ENCODE results near the gene CATSPERZ. TPM values are rescaled to one million over a fixed set of nuclear protein-coding genes. Genes with fewer than 3 reads are reported as not detected.

The CATSPERZ gene
- total and polyA plus RNA-seq, 9 of the 15 experiments (the other 6 are each of a cell fraction or from before 2014, with no cell fraction given), result 0.86 to 8.5 (median 3.5) TPM

GRCh38 chr11:64304316-64305072, 4.3 kb downstream of the CATSPERZ start (continued):
- TF ChIP-seq MXD1 (CRISPR knock-in tag; IDR thresholded peaks at IDR 0.05; ENCODE audit: borderline replicate concordance, poor library complexity, severe bottlenecking) (no peak), SMAD2 (IDR thresholded peaks at IDR 0.05; ENCODE audit: low read depth, low read length) (no peak), ZNF79 (CRISPR knock-in tag; IDR thresholded peaks at IDR 0.05; ENCODE audit: low read depth) (no peak), CHCHD3 (CRISPR knock-in tag; IDR thresholded peaks at IDR 0.05) (no peak; the same call in 1 of the 2 replicates), DIDO1 (tag; IDR thresholded peaks at IDR 0.05; ENCODE audit: low read depth) (no peak), ZFP36 (IDR thresholded peaks at IDR 0.05; ENCODE audit: low read depth, low read length, partially characterized antibody) (no peak), GATAD2B (IDR thresholded peaks at IDR 0.05; ENCODE audit: borderline replicate concordance) (peak; percentile 44; the same call in 1 of the 2 replicates), ZNF830 (CRISPR knock-in tag; IDR thresholded peaks at IDR 0.05) (no peak), TAF15 (IDR thresholded peaks at IDR 0.05; ENCODE audit: low read depth, low read length) (no peak), ID3 (CRISPR knock-in tag; IDR thresholded peaks at IDR 0.05) (no peak), ID3 (tag; IDR thresholded peaks at IDR 0.05) (peak; percentile 89), ZFX (CRISPR knock-in tag; IDR thresholded peaks at IDR 0.05) (peak; percentile 73), POLR2B (IDR thresholded peaks at IDR 0.05; ENCODE audit: low read depth, partially characterized antibody) (peak; percentile 55), CBFB (CRISPR knock-in tag; IDR thresholded peaks at IDR 0.05) (peak; percentile 83), TFE3 (CRISPR knock-in tag; IDR thresholded peaks at IDR 0.05) (peak; percentile 32), ATF4 (CRISPR knock-in tag; IDR thresholded peaks at IDR 0.05) (no peak), FOSL1 (tag; conservative IDR thresholded peaks at IDR 0.05) (peak; percentile 74), TRIM25 (IDR thresholded peaks at IDR 0.05; ENCODE audit: borderline replicate concordance) (no peak), ZNF740 (CRISPR knock-in tag; IDR thresholded peaks at IDR 0.05) (no peak), ZNF740 (tag; IDR thresholded peaks at IDR 0.05) (no peak), RFX1 (IDR thresholded peaks at IDR 0.05) (no peak), SNRNP70 (optimal IDR thresholded peaks at IDR 0.05; ENCODE audit: low read depth, low read length) (no peak), ZNF124 (CRISPR knock-in tag; IDR thresholded peaks at IDR 0.05) (no peak)
